HCT116 (cell line): ENCODE results near the gene CEND1. TPM values are rescaled to one million over a fixed set of nuclear protein-coding genes. Genes with fewer than 3 reads are reported as not detected.

Experiments used
- ATAC-seq: fragments of 200-7000 bp; cut with Tn5 transposase; 2 replicates; pipeline ENCODE4 v1.9.1; 2020; ENCODE audit warnings: mild to moderate bottlenecking, moderate library complexity
- BruUV-seq: library from RNA; stranded (reverse); fragments of 400-500 nt; replicated peaks from 2 replicates; lab custom pipeline; 2021; lab: Mats Ljungman, UMichigan
- CTCF ChIA-PET: fragments of 300-600 bp; sonication (Branson Sonifier 250); formaldehyde crosslinking; loops from one replicate; lab custom pipeline; 2021; ENCODE audit warnings: antibody characterized with exemption; lab: Charles Lee
- POLR2A ChIA-PET: fragments of 300-600, 350-600 bp; sonication (Branson Sonifier 250); formaldehyde crosslinking; loops from one replicate; lab custom pipeline; 2021; ENCODE audit warnings: antibody characterized with exemption; lab: Charles Lee
- RAD21 ChIA-PET, 2 experiments: fragments of 300-600 bp; sonication (Branson Sonifier 250); formaldehyde crosslinking; loops; one replicate each; lab custom pipeline; 2023; ENCODE audit warnings: low total read pairs in 2 of 2; ENCODE audit not compliant: uncharacterized antibody in 2 of 2, unreplicated experiment in 2 of 2, low non-redundant PET in 1 of 2; lab: Charles Lee
- DNase-seq: peaks from one replicate; pipeline ENCODE4 v3.0.0-alpha.2; 2010; ENCODE audit warnings: low read depth, low spot score
- H2AFZ ChIP-seq: fragments of 200-600 bp; shearing (Covaris generic), sonication (generic); 2 replicates; pipeline ENCODE4 v1.6.1; 2017; ENCODE audit warnings: low read depth, mixed run types, mixed read lengths, antibody characterized with exemption, low read length; ENCODE audit not compliant: poor library complexity, severe bottlenecking
- H3K27ac ChIP-seq: 2 replicates; pipeline ENCODE4 v1.5.1; 2012; ENCODE audit warnings: low read depth, low read length
- H3K27me3 ChIP-seq: fragments of 200-600 bp; sonication (generic); 2 replicates; pipeline ENCODE4 v1.6.1; 2016; ENCODE audit warnings: mixed run types, low read length, mixed read lengths; ENCODE audit not compliant: insufficient read depth
- H3K36me3 ChIP-seq, 2 experiments: fragments of 200-500 bp in 1 of 2; fragments of 200-600 bp in 1 of 2; sonication (Bioruptor generic) in 1 of 2; sonication (generic) in 1 of 2; 2 replicates each; pipeline versions ENCODE4 v1.5.1 to v1.6.1; 2014 to 2016; ENCODE audit warnings: low read length in 2 of 2, inconsistent platforms in 1 of 2, mixed read lengths in 1 of 2, mixed run types in 1 of 2; ENCODE audit not compliant: insufficient read depth in 2 of 2, control insufficient read depth in 1 of 2
- H3K4me1 ChIP-seq, 2 experiments: fragments of 200-600 bp in 1 of 2; sonication (generic) in 1 of 2; 2 replicates each; pipeline versions ENCODE4 v1.5.1 to v1.6.1; 2012 to 2017; ENCODE audit warnings: low read length in 2 of 2, inconsistent platforms in 1 of 2, mild to moderate bottlenecking in 1 of 2, mixed read lengths in 1 of 2, mixed run types in 1 of 2, moderate library complexity in 1 of 2; ENCODE audit not compliant: insufficient read depth in 2 of 2, control insufficient read depth in 1 of 2
- H3K4me2 ChIP-seq: fragments of 200-600 bp; sonication (generic); 2 replicates; pipeline ENCODE4 v1.6.1; 2017; ENCODE audit warnings: mixed run types, low read length, mixed read lengths
- H3K4me3 ChIP-seq, 2 experiments: fragments of 200-600 bp in 1 of 2; sonication (generic) in 1 of 2; replicated peaks in 1 of 2; 2 replicates each; pipeline ENCODE4 v1.5.1; 2011 to 2016; ENCODE audit warnings: low read length in 2 of 2, control low read depth in 1 of 2, low read depth in 1 of 2, mild to moderate bottlenecking in 1 of 2, mixed read lengths in 1 of 2, mixed run types in 1 of 2
- H3K79me2 ChIP-seq: fragments of 200-600 bp; sonication (generic); 2 replicates; pipeline ENCODE4 v1.6.1; 2017; ENCODE audit warnings: mild to moderate bottlenecking, mixed run types, low read length, moderate library complexity, mixed read lengths; ENCODE audit not compliant: insufficient read depth
- H3K9ac ChIP-seq: fragments of 200-600 bp; sonication (generic); 2 replicates; pipeline ENCODE4 v1.6.1; 2016; ENCODE audit warnings: low read length, mixed read lengths
- H3K9me2 ChIP-seq: fragments of 200-600 bp; sonication (generic), shearing (Covaris generic); 2 replicates; pipeline ENCODE4 v1.6.1; 2017; ENCODE audit warnings: mixed run types, mild to moderate bottlenecking, moderate library complexity; ENCODE audit not compliant: insufficient read depth
- H3K9me3 ChIP-seq, 2 experiments: fragments of 200-500 bp in 1 of 2; fragments of 200-600 bp in 1 of 2; sonication (Bioruptor generic) in 1 of 2; sonication (generic) in 1 of 2; 2 replicates each; pipeline ENCODE4 v1.6.1; 2014 to 2017; ENCODE audit warnings: low read length in 2 of 2, mixed read lengths in 2 of 2, inconsistent platforms in 1 of 2, low read depth in 1 of 2, mild to moderate bottlenecking in 1 of 2, mixed run types in 1 of 2, moderate library complexity in 1 of 2; ENCODE audit not compliant: control insufficient read depth in 1 of 2, insufficient read depth in 1 of 2
- H4K20me1 ChIP-seq: fragments of 200-600 bp; sonication (generic), shearing (Covaris generic); 2 replicates; pipeline ENCODE4 v1.6.1; 2017; ENCODE audit warnings: mixed run types, mild to moderate bottlenecking, moderate library complexity; ENCODE audit not compliant: insufficient read depth
- CBX3 ChIP-seq: IDR thresholded peaks from 2 replicates; pipeline ENCODE4 v1.6.1; 2012; ENCODE audit warnings: low read depth
- CEBPB ChIP-seq: IDR thresholded peaks from 2 replicates; pipeline ENCODE4 v1.6.1; 2012; ENCODE audit warnings: low read depth
- EZH2phosphoT487 ChIP-seq: fragments of 200-600 bp; IDR thresholded peaks from 2 replicates; pipeline ENCODE4 v1.6.1; 2018; ENCODE audit warnings: antibody characterized with exemption, borderline replicate concordance
- FOSL1 ChIP-seq: IDR thresholded peaks from 2 replicates; pipeline ENCODE4 v1.6.1; 2012; ENCODE audit warnings: low read depth
- POLR2AphosphoS5 ChIP-seq: IDR thresholded peaks from 2 replicates; pipeline ENCODE4 v1.6.1; 2011; ENCODE audit warnings: mild to moderate bottlenecking, low read depth, low read length, moderate library complexity
- SIN3A ChIP-seq: IDR thresholded peaks from 2 replicates; pipeline ENCODE4 v1.6.1; 2012; ENCODE audit warnings: low read depth
- SP1 ChIP-seq: IDR thresholded peaks from 2 replicates; pipeline ENCODE4 v1.6.1; 2012; ENCODE audit warnings: low read depth
- SRF ChIP-seq: IDR thresholded peaks from 2 replicates; pipeline ENCODE4 v1.6.1; 2012; ENCODE audit warnings: low read depth
- ZFX ChIP-seq: fragments of 450-650 bp; IDR thresholded peaks from 2 replicates; pipeline ENCODE4 v1.6.1; 2017
- intact Hi-C: fragments of 100-400 bp; cut with micrococcal nuclease; formaldehyde crosslinking; loops from 2 replicates; pipeline ENCODE4 v1.10.0; 2022
- total RNA-seq: library from RNA; stranded (reverse); gene quantifications from one replicate; pipeline ENCODE4 v1.2.1, GENCODE V29; 2021; ENCODE audit not compliant: unreplicated experiment
- TF ChIP-seq, protein P1 (sequence below): IDR thresholded peaks from 2 replicates; pipeline ENCODE4 v1.6.1; 2012; ENCODE audit warnings: low read depth
- TF ChIP-seq, protein P2 (sequence below): IDR thresholded peaks from 2 replicates; pipeline ENCODE4 v1.6.1; 2012

CEND1 gene
- total RNA-seq, 1 experiment from 2014 or later = 0.27 TPM

- ChIA-PET POLR2A (no interaction called here), CTCF (no interaction called here), RAD21 (no interaction called here)
- Histone ChIP-seq H3K27ac (peak overlapping the region; percentile 91; the same call in 1 of the 2 replicates), H2AFZ (no peak overlapping the region), H3K4me1 (peaks cover 25 to 48% of the 10 kb centered on the region in 2 experiments), H3K4me3 (no peak overlapping the region), H3K79me2 (peaks cover 36% of the 10 kb centered on the region), H4K20me1 (no peaks in the 10 kb centered on the region), H3K36me3 (peaks cover 0 to 9% of the 10 kb centered on the region in 2 experiments; a peak in 1 of 4 replicates), H3K27me3 (no peaks in the 10 kb centered on the region), H3K9me3 (no peaks in the 10 kb centered on the region), H3K9ac (no peak overlapping the region), H3K4me2 (no peak overlapping the region), H3K9me2 (no peaks in the 10 kb centered on the region)
- intact Hi-C loops = no loop called here
- TF ChIP-seq, protein P1, sequence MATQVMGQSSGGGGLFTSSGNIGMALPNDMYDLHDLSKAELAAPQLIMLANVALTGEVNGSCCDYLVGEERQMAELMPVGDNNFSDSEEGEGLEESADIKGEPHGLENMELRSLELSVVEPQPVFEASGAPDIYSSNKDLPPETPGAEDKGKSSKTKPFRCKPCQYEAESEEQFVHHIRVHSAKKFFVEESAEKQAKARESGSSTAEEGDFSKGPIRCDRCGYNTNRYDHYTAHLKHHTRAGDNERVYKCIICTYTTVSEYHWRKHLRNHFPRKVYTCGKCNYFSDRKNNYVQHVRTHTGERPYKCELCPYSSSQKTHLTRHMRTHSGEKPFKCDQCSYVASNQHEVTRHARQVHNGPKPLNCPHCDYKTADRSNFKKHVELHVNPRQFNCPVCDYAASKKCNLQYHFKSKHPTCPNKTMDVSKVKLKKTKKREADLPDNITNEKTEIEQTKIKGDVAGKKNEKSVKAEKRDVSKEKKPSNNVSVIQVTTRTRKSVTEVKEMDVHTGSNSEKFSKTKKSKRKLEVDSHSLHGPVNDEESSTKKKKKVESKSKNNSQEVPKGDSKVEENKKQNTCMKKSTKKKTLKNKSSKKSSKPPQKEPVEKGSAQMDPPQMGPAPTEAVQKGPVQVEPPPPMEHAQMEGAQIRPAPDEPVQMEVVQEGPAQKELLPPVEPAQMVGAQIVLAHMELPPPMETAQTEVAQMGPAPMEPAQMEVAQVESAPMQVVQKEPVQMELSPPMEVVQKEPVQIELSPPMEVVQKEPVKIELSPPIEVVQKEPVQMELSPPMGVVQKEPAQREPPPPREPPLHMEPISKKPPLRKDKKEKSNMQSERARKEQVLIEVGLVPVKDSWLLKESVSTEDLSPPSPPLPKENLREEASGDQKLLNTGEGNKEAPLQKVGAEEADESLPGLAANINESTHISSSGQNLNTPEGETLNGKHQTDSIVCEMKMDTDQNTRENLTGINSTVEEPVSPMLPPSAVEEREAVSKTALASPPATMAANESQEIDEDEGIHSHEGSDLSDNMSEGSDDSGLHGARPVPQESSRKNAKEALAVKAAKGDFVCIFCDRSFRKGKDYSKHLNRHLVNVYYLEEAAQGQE = no peak
- TF ChIP-seq FOSL1 (no peak), SRF (no peak), SIN3A (no peak), EZH2phosphoT487 (no peak), SP1 (no peak), CBX3 (no peak), ZFX (no peak; the same call in 1 of the 2 replicates), POLR2AphosphoS5 (no peak), CEBPB (no peak)
- TF ChIP-seq, protein P2, sequence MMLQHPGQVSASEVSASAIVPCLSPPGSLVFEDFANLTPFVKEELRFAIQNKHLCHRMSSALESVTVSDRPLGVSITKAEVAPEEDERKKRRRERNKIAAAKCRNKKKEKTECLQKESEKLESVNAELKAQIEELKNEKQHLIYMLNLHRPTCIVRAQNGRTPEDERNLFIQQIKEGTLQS = no peak
- ATAC-seq = no peak
- no TSS peak for BruUV-seq
- no peak for DNase-seq
Measured at GRCh38 chr11:799641-800316, 9.9 kb upstream of the CEND1 start.
